ENCODE measurements around the gene VPS9D1. TPM values are rescaled to one million over a fixed set of nuclear protein-coding genes. Genes with fewer than 3 reads are reported as not detected.
"Not testable (repeated sequence)": the region's sequence is repeated elsewhere in the genome, so short reads cannot be mapped to it uniquely, and the experiment has no call there.

Gene VPS9D1
- total RNA-seq, 1 donor from 2014 or later = 11.4 TPM

GRCh38 chr16:89669755-89670154 lies 50.9 kb downstream of the VPS9D1 start:
- no peak for DNase-seq (ENCODE audit: low read depth)
- TF ChIP-seq CTCF (conservative IDR thresholded peaks at IDR 0.05; ENCODE audit: low read depth, low read length) = no peak
- H3K4me3 ChIP-seq (ENCODE audit: low read depth, low read length) = no peak overlapping the region

GRCh38 chr16:89668790-89669158 lies 51.9 kb downstream of the VPS9D1 start:
- no peak for DNase-seq (ENCODE audit: low read depth)
- peak overlapping the region; percentile 35 for H3K4me3 ChIP-seq (ENCODE audit: low read depth, low read length)
- no peak for TF ChIP-seq CTCF (conservative IDR thresholded peaks at IDR 0.05; ENCODE audit: low read depth, low read length)

GRCh38 chr16:89667633-89668032 lies 53.1 kb downstream of the VPS9D1 start:
- DNase-seq (ENCODE audit: low read depth) = no peak
- no peak overlapping the region for H3K4me3 ChIP-seq (ENCODE audit: low read depth, low read length)
- no peak for TF ChIP-seq CTCF (conservative IDR thresholded peaks at IDR 0.05; ENCODE audit: low read depth, low read length)

GRCh38 chr16:89667000-89667399 lies 53.7 kb downstream of the VPS9D1 start:
- peak; percentile 50 for TF ChIP-seq CTCF (conservative IDR thresholded peaks at IDR 0.05; ENCODE audit: low read depth, low read length)
- not testable (repeated sequence) for DNase-seq (ENCODE audit: low read depth)

GRCh38 chr16:89664238-89664637 lies 56.5 kb downstream of the VPS9D1 start:
- H3K4me3 ChIP-seq (ENCODE audit: low read depth, low read length); DNase-seq (ENCODE audit: low read depth): not testable (repeated sequence)

More at GRCh38 chr16:89667000-89667399, 53.7 kb downstream of the VPS9D1 start:
- not testable (repeated sequence) for H3K4me3 ChIP-seq (ENCODE audit: low read depth, low read length)

GRCh38 chr16:89661215-89661614 lies 59.5 kb downstream of the VPS9D1 start:
- no peak for DNase-seq (ENCODE audit: low read depth)
- no peak overlapping the region for H3K4me3 ChIP-seq (ENCODE audit: low read depth, low read length)
- no peak for TF ChIP-seq CTCF (conservative IDR thresholded peaks at IDR 0.05; ENCODE audit: low read depth, low read length)

- DNase-seq (ENCODE audit: low read depth) = no peak
- H3K4me3 ChIP-seq (ENCODE audit: low read depth, low read length) = no peak overlapping the region
- TF ChIP-seq CTCF (conservative IDR thresholded peaks at IDR 0.05; ENCODE audit: low read depth, low read length) = no peak
These were observed 60.6 kb downstream of the VPS9D1 start for GRCh38 chr16:89660146-89660545.
